Osteocyte (in vitro differentiated cells): ENCODE measurements around the gene TMEM72. TPM values are rescaled to one million over a fixed set of nuclear protein-coding genes. Genes with fewer than 3 reads are reported as not detected.

ENCODE experiments used
- DNase-seq: peaks from one replicate; pipeline ENCODE4 v3.0.0; 2021; ENCODE audit warnings: mixed read lengths; ENCODE audit not compliant: unreplicated experiment; ENCODE audit errors: extremely low spot score
- H3K27ac Mint-ChIP-seq: one replicate; pipeline ENCODE4 v1.8.0; 2021; ENCODE audit warnings: mild to moderate bottlenecking, mixed read lengths; ENCODE audit not compliant: unreplicated experiment
- H3K27me3 Mint-ChIP-seq: one replicate; pipeline ENCODE4 v1.8.0; 2021; ENCODE audit warnings: mixed read lengths; ENCODE audit not compliant: unreplicated experiment
- H3K36me3 Mint-ChIP-seq: one replicate; pipeline ENCODE4 v1.8.0; 2021; ENCODE audit warnings: mixed read lengths; ENCODE audit not compliant: unreplicated experiment
- H3K4me1 Mint-ChIP-seq: one replicate; pipeline ENCODE4 v1.8.0; 2021; ENCODE audit warnings: mixed read lengths; ENCODE audit not compliant: unreplicated experiment
- H3K4me3 Mint-ChIP-seq: one replicate; pipeline ENCODE4 v1.8.0; 2021; ENCODE audit warnings: mild to moderate bottlenecking, moderate library complexity, mixed read lengths; ENCODE audit not compliant: unreplicated experiment
- H3K9me3 Mint-ChIP-seq: one replicate; pipeline ENCODE4 v1.8.0; 2021; ENCODE audit warnings: mixed read lengths; ENCODE audit not compliant: unreplicated experiment
- total RNA-seq: library from RNA; stranded (reverse); gene quantifications from 2 replicates; pipeline ENCODE4 v1.2.1, GENCODE V29; 2021
- TF ChIP-seq, protein P1 (sequence below): fragments of 200-600 bp; sonication (generic); IDR thresholded peaks from 2 replicates; pipeline ENCODE4 v1.5.0; 2021; ENCODE audit warnings: antibody characterized with exemption, mild to moderate bottlenecking, moderate library complexity

The TMEM72 gene
- total RNA-seq, 1 donor from 2014 or later: not detected

DNA sequence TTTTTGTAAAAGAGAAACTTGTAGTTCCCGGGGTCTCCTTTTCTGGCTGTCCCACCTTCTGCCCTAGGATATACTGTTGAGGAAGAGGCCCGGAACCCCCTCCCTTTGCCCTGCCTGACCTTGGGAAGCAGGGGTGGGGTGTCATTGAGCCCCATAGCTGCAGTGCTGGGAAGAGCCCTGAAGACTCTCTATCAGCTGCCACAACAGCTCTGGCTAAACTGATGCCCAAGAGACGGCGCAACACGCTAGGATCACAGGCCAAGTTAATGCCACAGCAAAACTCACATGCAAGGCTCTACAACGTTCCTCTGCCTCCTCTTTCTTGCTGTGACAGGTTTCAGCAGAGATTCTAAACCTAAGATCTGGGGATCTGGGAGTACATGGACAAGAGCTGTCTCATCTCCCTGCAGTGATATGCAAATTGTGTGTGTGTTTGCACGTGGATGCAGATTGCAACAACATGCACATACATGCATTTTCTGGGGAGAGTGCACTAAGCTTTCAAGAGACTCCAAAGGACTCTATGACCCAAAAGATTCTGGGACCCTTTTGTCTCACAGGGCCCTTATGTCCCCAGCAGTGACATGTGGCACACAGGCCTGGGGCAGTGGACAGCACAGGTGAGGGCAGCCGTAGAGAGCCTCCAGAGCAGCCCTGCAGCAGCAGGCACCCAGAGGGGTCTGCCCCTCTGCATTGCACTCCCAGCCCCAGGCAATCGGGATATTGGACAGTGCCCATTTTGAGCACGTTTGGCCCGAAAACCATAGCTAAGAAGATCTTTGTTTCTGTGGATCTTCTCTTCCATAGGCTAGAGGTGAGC, 51.0 kb downstream of the TMEM72 start:
- H3K36me3 Mint-ChIP-seq: no peaks in the 10 kb centered on the region
- H3K27ac Mint-ChIP-seq: no peak overlapping the region
- peaks cover 72% of the 10 kb centered on the region for H3K4me1 Mint-ChIP-seq
- TF ChIP-seq, protein P1, sequence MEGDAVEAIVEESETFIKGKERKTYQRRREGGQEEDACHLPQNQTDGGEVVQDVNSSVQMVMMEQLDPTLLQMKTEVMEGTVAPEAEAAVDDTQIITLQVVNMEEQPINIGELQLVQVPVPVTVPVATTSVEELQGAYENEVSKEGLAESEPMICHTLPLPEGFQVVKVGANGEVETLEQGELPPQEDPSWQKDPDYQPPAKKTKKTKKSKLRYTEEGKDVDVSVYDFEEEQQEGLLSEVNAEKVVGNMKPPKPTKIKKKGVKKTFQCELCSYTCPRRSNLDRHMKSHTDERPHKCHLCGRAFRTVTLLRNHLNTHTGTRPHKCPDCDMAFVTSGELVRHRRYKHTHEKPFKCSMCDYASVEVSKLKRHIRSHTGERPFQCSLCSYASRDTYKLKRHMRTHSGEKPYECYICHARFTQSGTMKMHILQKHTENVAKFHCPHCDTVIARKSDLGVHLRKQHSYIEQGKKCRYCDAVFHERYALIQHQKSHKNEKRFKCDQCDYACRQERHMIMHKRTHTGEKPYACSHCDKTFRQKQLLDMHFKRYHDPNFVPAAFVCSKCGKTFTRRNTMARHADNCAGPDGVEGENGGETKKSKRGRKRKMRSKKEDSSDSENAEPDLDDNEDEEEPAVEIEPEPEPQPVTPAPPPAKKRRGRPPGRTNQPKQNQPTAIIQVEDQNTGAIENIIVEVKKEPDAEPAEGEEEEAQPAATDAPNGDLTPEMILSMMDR: no peak
- no peak for DNase-seq
- H3K9me3 Mint-ChIP-seq: no peaks in the 10 kb centered on the region
- no peak overlapping the region for H3K4me3 Mint-ChIP-seq
- H3K27me3 Mint-ChIP-seq: no peaks in the 10 kb centered on the region

DNA sequence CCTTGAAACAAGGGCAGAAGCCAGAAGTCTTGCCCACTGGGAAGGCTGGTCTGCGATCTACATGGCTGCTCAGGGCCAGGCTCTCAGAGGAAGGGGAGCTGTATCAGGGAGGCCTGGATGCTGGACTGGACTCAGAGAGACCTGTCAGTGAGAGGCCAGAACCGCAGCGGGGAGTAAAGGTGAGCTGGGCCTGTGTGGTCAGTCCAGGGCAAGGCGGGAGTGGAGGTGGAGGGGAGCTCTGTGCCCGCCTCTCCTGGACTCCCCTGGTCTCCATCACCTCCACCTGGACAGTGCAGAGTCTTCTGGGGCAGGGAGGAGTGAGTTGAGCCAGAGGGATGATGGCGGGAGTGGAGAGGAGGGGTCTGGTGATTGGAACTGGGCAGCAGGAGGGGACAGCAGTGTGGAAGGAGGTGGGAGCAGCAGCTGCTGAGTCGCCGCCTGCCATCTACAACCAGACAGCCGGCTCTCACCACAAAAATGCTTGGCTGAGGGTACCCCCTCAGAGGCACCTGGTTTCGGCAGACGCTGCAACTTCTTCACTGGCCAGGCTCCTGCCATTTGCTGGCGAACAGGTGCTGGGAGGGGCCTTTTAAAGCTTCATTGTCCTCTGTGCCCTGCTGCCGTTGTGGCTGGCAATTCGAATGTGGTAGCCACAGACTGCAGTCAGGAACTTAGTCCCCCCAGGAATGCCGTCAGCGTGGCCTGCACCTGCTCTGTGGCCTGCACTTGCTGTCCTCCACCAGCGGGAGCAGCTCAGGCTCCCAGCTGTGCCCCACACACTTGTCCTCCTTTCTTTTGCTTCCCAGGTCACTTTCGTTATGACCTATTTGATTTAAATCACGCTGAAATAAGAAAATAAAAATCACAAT, 52.0 kb downstream of the TMEM72 start:
- Mint-ChIP-seq H3K4me3 (no peak overlapping the region), H3K27me3 (no peaks in the 10 kb centered on the region), H3K27ac (no peak overlapping the region), H3K36me3 (no peaks in the 10 kb centered on the region), H3K4me1 (peaks cover 75% of the 10 kb centered on the region), H3K9me3 (no peaks in the 10 kb centered on the region)
- no peak for DNase-seq
- TF ChIP-seq, protein P1: peak; percentile 26

DNA sequence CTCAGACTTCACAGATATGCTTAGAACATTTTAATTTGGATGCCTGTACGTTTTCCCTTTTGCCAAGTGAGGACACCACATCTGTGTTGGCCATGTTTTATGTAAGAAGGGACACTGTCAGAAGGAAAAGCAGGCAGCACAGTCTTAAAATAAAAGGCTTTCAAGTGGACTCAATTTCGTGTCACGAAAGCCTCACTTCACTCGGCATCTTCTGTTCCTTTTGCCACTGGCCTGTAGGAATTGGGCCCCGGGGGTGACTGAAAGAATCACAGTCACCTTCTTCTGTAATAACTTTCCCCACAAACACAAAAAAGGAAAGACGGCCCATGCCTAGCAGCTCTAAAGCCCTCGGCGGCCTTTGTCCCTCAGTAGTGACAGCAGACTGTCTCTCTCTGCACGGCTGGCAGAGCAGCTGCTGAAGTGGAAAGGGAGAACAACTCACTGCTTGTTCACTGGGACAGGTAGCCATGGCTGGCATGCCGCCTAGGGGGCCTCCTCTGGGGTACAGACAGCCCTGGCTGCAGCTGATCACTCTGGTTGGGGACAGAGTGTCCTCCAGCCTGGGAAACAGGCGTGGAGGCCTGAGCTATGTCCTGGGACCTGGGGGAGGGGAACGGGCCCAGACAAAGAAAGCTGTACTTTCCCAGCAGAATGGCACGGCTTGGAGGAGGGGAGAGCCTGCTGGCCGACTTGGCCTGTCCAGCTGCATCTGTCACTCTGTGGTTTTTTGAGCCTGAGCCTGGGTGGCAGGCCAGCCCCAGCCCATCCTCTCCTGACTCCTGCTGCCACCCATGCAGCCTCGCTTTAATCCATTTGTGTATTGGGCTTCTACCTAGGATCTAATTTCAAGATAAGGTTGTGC, 52.9 kb downstream of the TMEM72 start:
- DNase-seq: peak; percentile 72
- Mint-ChIP-seq H3K27ac (peak overlapping the region; percentile 52), H3K27me3 (no peaks in the 10 kb centered on the region), H3K36me3 (no peaks in the 10 kb centered on the region), H3K4me1 (peaks cover 70% of the 10 kb centered on the region), H3K9me3 (no peaks in the 10 kb centered on the region), H3K4me3 (no peak overlapping the region)
- TF ChIP-seq, protein P1: no peak

DNA sequence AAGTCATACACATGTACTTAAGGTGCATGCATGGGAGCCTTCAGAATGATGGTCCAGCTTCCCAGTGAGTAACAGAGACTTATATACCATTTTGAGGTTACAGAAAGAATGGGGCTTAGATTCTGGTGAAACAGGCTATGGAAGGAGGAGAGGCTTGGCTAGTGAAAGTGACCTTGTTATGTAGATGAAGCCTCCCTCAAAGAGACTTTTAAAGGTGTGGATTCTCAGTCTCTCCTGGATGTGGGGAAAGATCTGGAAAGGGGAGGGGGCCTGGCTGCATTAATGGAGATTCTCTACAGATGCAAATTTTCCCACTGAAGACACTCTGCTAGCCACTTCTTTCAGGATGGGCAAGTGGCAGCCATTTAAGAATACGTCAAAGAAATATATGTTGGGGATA, 54.0 kb downstream of the TMEM72 start:
- Mint-ChIP-seq H3K27me3 (no peaks in the 10 kb centered on the region), H3K27ac (no peak overlapping the region), H3K4me3 (no peak overlapping the region), H3K9me3 (no peaks in the 10 kb centered on the region), H3K4me1 (peaks cover 63% of the 10 kb centered on the region), H3K36me3 (no peaks in the 10 kb centered on the region)
- DNase-seq: no peak
- TF ChIP-seq, protein P1: no peak
